ENCODE data around the gene GPC5. TPM values are rescaled to one million over a fixed set of nuclear protein-coding genes. Genes with fewer than 3 reads are reported as not detected.
"Not testable (repeated sequence)": the region's sequence is repeated elsewhere in the genome, so short reads cannot be mapped to it uniquely, and the experiment has no call there.

The GPC5 gene
- total and polyA plus RNA-seq, 2 of the 8 experiments (the other 6 are each of a cell fraction or from before 2014, with no cell fraction given) = 0.20 to 0.39 TPM

DNA sequence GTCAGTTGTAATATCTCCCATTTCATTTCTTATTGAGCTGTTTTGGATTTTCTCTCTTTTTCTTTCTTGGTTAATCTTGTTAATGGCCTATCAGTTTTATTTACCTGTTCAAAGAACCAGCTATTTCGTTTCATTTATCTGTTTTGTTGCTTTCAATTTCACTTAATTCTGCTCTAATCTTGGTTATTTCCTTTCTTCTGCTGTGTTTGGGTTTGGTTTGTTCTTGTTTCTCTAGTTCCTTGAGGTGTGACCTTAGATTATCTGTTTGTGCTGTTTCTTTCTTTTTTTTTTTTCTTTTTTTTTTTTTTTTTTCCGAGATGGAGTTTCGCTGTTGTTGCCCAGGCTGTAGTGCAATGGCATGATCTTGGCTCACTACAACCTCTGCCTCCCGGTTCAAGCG lies 896.1 kb downstream of the GPC5 start:
- H2BK20ac ChIP-seq (ENCODE audit: low read length); H3K79me1 ChIP-seq (ENCODE audit: low read depth, low read length); H3K4me3 ChIP-seq (ENCODE audit: extremely low read depth in 1 of 4, insufficient read depth in 2 of 4, low read depth in 3 of 4, low read length in 4 of 4); H4K91ac ChIP-seq (replicated peaks; ENCODE audit: insufficient read length, low read length); H3K14ac ChIP-seq (ENCODE audit: insufficient read length); H3K79me2 ChIP-seq (ENCODE audit: control insufficient read depth in 1 of 2, insufficient read depth in 2 of 2, low read length in 2 of 2); H2AFZ ChIP-seq (ENCODE audit: low read length); H3K36me3 ChIP-seq (ENCODE audit: control insufficient read depth in 2 of 4, insufficient read depth in 4 of 4, low read length in 3 of 4); H3K23ac ChIP-seq (ENCODE audit: insufficient read length); H3K23me2 ChIP-seq (ENCODE audit: low read depth, low read length); H3K9me3 ChIP-seq (ENCODE audit: insufficient read depth in 2 of 2, low read depth in 1 of 2, low read length in 1 of 2); H2AK5ac ChIP-seq (ENCODE audit: low read depth, low read length); DNase-seq (ENCODE audit: low read depth in 1 of 2, low spot score in 2 of 2); H4K8ac ChIP-seq (ENCODE audit: extremely low read depth, insufficient read depth, low read length); H3K56ac ChIP-seq (replicated peaks; ENCODE audit: insufficient read length, low read depth, low read length); H4K20me1 ChIP-seq (replicated peaks in 1 of 2; ENCODE audit: control insufficient read depth in 1 of 2, insufficient read depth in 2 of 2, low read length in 2 of 2); H3K27me3 ChIP-seq (replicated peaks in 1 of 4; ENCODE audit: control insufficient read depth in 3 of 4, extremely low read depth in 1 of 4, insufficient read depth in 3 of 4, low read length in 3 of 4); H2BK120ac ChIP-seq (replicated peaks; ENCODE audit: low read depth, low read length); H3K4ac ChIP-seq (replicated peaks; ENCODE audit: insufficient read length, low read depth, low read length); H3K4me2 ChIP-seq (ENCODE audit: insufficient read depth in 1 of 2, low read depth in 2 of 2, low read length in 2 of 2); CTCF ChIA-PET (ENCODE audit: partially characterized antibody); POLR2A ChIA-PET (ENCODE audit: partially characterized antibody); FAIRE-seq; H3K9ac ChIP-seq (replicated peaks in 1 of 4; ENCODE audit: extremely low read depth in 1 of 4, low read depth in 3 of 4, low read length in 3 of 4); H4K5ac ChIP-seq (ENCODE audit: insufficient read length, low read depth, low read length); H3K18ac ChIP-seq (ENCODE audit: extremely low read depth, low read length); H2BK5ac ChIP-seq (ENCODE audit: low read depth, low read length); H2BK12ac ChIP-seq (ENCODE audit: low read depth, low read length); H3K27ac ChIP-seq (ENCODE audit: low read depth, low read length); H2BK15ac ChIP-seq (ENCODE audit: low read length); H3K4me1 ChIP-seq (replicated peaks in 1 of 4; ENCODE audit: control insufficient read depth in 3 of 4, insufficient read depth in 4 of 4, low read length in 3 of 4): not testable (repeated sequence)
- WGBS, 2 experiments (ENCODE audit: extremely low coverage in 1 of 2, insufficient coverage in 1 of 2, insufficient read length in 1 of 2, insufficient replicate concordance in 2 of 2, low coverage in 1 of 2, low lambda C conversion rate in 2 of 2, missing lambda C conversion rate in 1 of 2) = 95% methylated on average over 3 of the region's 5 CpGs; no CpG with 5 or more reads in 1 of the 2 experiments

Measured in H1 (cell line).